WI38 (cell line): ENCODE data around the gene ADAMTS15.

ENCODE experiments used
- H3K4me3 ChIP-seq: 2 replicates; pipeline ENCODE4 v1.5.1; 2011; ENCODE audit warnings: low read depth, mild to moderate bottlenecking, control low read depth, low read length
- TF ChIP-seq, protein P1 (sequence below): IDR thresholded peaks from 2 replicates; pipeline ENCODE4 v1.5.1; 2012; ENCODE audit warnings: low read depth, mild to moderate bottlenecking, control low read depth, low read length

ADAMTS15 gene

DNA sequence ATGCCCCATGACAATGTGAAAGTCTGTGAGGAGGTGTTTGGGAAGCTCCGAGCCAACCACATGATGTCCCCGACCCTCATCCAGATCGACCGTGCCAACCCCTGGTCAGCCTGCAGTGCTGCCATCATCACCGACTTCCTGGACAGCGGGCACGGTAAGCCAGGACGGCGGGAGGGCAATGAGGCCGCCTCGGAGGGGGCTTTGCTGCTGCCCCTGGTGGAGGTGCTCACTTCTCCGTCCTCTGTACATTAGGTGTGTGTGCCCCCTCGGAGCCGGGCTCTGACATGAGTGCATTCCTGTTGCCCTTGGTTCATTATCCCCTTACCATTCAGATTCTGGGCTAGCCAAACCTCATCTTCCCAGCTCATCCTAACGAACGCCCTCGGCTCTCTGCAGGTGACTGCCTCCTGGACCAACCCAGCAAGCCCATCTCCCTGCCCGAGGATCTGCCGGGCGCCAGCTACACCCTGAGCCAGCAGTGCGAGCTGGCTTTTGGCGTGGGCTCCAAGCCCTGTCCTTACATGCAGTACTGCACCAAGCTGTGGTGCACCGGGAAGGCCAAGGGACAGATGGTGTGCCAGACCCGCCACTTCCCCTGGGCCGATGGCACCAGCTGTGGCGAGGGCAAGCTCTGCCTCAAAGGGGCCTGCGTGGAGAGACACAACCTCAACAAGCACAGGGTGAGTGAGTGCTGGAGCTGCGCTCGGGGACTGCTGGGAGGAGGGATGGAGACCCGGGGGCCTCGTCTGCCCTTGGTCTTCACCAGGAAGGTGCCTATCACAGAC is 13.8 kb downstream of the ADAMTS15 start:
- TF ChIP-seq, protein P1, sequence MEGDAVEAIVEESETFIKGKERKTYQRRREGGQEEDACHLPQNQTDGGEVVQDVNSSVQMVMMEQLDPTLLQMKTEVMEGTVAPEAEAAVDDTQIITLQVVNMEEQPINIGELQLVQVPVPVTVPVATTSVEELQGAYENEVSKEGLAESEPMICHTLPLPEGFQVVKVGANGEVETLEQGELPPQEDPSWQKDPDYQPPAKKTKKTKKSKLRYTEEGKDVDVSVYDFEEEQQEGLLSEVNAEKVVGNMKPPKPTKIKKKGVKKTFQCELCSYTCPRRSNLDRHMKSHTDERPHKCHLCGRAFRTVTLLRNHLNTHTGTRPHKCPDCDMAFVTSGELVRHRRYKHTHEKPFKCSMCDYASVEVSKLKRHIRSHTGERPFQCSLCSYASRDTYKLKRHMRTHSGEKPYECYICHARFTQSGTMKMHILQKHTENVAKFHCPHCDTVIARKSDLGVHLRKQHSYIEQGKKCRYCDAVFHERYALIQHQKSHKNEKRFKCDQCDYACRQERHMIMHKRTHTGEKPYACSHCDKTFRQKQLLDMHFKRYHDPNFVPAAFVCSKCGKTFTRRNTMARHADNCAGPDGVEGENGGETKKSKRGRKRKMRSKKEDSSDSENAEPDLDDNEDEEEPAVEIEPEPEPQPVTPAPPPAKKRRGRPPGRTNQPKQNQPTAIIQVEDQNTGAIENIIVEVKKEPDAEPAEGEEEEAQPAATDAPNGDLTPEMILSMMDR: no peak
- H3K4me3 ChIP-seq: no peak overlapping the region

DNA sequence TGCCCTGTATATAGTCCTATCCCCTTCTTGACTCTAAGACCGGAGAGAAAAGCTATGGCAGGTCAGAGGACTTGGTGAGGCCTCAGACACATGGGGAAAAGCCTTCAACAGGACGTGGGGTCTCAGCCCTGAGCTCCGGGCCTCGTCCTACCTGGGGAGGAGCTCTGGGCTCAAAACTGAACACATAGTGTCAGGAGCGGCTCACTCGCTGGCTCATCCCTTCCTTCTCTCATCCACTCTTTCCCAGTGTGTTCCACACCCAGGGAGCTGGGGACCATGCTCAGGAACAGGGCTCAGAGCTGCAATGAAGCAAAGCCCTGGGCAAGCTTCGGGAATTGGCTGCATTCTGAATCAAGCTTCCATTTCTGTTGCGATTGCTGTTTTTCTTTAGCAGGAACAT is 14.5 kb downstream of the ADAMTS15 start:
- TF ChIP-seq, protein P1: no peak
- H3K4me3 ChIP-seq: no peak overlapping the region

DNA sequence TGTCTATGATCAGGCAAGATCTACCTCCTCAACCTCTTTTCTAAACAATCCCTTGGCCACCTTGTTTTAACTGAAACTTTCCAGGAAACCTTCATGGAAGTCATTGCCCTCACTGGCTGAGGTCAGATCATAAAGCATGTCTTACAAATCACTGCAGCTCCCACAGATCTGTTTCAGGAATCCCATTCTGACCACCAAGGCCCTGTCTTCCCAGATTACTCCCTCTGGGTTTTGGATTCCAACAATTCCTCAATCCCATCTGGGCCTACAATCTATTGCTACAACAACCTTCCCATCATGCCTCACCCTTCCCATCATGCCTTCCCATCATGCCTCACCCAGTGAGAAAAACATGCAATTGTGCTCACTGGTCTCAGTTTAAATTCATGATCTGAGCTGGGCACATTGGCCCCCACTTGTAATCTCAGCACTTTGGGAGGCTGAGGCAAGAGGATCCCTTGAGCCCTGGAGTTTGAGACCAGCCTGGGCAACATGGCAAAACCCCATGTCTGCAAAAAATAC is 15.9 kb downstream of the ADAMTS15 start:
- no peak overlapping the region for H3K4me3 ChIP-seq
- TF ChIP-seq, protein P1: no peak

DNA sequence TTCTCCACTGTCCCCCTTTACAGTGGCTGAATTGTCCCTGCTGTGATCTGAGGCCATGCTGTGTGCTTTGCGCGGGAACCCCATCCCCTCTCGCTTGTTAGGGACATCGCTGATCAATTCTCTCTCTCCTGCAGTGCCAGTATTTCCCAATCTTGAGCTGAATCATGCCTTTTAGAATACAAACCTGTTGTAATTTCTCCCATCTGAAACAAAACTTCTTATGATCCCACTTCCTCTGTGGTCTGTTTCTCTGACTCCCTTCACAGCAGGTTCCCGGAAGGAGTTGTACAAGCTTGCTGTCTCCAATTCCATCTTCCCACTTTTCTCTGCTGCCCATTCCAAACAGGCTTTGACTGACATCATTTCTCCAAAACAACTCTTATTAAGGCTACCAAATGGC is 16.8 kb downstream of the ADAMTS15 start:
- H3K4me3 ChIP-seq: no peak overlapping the region
- TF ChIP-seq, protein P1: no peak

DNA sequence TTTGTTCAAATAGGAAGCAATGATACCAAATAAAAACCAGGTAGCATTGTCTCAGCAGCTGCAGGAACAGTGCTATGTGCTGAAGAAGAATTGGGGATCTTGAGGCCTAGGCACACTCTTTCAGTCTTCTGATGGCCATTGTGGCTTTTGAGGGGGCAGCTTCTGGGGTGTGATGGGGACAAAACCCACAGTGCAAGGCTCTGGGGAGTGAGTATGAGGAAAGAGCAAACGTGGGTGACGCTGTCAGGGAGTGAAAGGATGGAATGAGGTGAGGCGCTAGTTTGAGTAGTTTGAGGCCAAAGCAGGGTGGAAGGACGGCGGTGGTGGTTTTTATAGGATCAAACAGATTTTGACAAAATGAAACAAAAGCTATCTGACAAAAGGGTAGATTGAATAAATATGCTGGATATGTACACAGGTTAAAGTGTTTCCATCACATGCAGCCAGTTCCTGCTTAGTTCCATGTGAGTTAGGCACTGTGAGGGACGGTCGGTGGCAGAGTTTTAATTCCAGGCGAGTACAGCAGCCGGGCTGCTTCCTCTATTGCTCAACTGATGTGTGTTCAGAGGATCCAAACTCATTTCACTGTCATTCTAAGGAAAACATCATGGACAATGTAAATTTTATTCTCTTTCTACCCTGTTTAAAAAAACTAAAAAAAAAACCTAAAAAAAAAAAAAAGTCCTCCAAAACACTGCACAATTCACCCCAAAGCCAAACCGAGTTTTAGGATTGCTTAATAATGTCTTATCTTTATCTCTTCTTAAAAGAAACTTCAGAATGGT is 18.9 kb downstream of the ADAMTS15 start:
- H3K4me3 ChIP-seq: no peak overlapping the region
- TF ChIP-seq, protein P1: no peak

DNA sequence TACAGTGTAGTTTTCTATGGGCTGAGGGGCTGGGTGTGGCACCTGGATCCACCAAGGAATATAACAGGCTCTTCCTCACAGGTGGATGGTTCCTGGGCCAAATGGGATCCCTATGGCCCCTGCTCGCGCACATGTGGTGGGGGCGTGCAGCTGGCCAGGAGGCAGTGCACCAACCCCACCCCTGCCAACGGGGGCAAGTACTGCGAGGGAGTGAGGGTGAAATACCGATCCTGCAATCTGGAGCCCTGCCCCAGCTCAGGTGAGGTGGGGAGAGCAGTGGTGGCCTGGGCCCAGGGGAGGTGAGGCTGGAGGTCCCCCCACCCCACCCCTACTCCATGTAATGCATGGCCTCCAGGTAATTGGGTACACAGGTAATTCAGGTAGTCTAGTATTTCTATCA is 20.7 kb downstream of the ADAMTS15 start:
- TF ChIP-seq, protein P1: no peak
- H3K4me3 ChIP-seq: no peak overlapping the region
